HEK293 (cell line): ENCODE measurements around the gene DNAJB4.

Experiments used
- CTCF ChIP-seq: fragments of 450-650 bp; formaldehyde crosslinking; IDR thresholded peaks from 2 replicates; pipeline ENCODE4 v1.5.1; 2016; ENCODE audit warnings: missing biosample characterization, missing genetic modification characterization
- ZNF239 ChIP-seq: fragments of 450-650 bp; formaldehyde crosslinking; IDR thresholded peaks from 2 replicates; pipeline ENCODE4 v1.5.1; 2016; ENCODE audit warnings: missing biosample characterization, missing genetic modification characterization

GRCh38 chr1:77955709-77956108, 49.0 kb upstream of the DNAJB4 start:
- TF ChIP-seq ZNF239 (tag by site-specific recombination) (no peak), CTCF (tag by site-specific recombination) (no peak)
